ENCODE data around the gene SHISA2.
A peak's percentile ranks its signal among the peaks of the same experiment; 100 is the strongest.

The SHISA2 gene

DNA sequence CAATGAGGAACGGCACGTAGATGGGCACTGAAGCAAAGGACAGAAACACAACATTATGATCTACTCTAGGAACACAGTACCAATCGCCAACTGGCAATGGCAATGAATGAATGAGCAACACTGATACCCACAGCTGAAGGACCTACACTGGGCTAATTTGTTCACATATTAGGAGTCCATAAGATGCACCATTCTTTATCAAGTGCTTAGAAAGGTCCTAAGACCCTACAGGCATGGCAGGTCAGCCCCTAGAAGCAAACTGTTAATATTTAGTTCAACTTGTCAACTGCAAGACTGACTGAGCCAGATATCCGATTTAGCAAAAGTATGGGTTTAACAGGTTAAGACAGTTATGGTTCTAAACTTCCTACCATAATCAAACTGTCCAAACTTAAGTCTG lies 4.8 kb downstream of the SHISA2 start:
- DNase-seq = no peak

DNA sequence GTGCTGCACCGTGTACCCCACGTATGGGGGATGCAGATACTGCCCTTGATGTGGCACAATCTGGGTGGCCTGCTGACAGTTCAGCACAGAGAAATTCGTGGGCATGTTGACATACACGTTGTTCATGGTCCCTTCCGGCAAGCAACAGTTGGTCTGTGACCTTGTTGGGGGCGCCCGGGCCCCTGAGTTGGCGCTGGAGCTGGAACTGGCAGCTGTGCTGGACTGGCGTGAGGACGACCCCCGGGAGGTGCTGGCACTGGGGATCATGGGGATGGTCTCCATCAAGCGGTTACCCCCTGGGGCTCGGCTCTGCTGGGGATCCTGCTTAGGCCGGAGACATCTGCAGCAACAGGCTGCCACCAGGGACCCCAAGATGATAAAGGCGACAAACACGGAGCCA lies 5.2 kb downstream of the SHISA2 start:
- DNase-seq = no peak

DNA sequence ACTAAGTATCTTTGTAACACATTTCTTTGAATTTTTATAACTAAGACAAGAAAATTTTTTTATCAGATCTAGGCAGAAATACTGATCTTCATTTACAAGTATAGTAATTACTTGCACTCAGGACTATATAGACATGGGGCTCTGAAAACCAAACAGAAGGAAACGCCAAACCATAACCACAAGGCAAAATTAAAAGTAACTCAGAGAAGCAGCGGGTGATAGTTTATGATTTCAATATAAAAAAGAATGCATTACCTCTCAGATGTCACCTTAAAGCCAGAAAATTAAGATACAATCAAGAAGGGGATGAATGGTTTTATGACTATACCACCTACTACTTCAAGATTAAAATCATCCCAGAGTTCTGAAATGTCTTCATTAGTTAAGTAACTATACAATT lies 6.7 kb downstream of the SHISA2 start:
- DNase-seq = no peak

DNA sequence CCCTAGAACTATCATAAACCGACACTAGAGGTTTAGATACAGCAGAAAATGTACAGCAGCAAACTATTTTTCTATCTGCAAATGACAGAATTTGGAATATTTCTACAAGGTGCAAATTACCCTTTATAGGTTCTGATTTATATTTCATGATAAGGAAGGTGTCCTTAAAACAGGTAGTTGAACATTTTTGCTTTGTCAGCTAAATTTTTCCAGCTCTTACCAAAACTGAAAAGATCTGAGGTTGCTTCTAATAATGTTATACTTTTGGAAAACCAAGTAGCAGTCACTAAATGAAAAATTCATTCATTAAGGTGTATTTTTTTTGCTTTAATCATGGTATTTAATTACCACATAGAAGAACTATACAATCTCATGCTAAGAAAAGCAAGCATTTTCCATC lies 9.0 kb downstream of the SHISA2 start:
- no peak for DNase-seq

DNA sequence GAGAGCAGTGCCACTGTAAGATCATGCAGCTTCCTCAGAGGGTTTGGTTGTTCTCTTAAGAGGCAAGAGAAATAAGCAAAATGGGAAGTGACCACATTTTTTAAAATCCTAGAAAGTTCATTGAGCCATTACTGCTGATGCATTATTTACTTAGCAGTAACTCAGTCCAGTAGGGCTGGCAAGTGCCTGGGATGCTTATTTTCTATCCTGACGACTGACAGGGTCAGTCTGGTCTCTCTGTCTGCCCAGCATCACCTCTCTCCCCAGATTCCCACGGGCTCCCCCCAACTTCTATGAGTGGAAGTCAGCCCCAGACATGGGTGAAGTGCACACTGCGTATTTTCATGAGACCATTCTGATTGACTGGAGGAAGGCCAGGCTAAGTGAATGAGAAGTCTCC lies 10.4 kb downstream of the SHISA2 start:
- no peak for DNase-seq

DNA sequence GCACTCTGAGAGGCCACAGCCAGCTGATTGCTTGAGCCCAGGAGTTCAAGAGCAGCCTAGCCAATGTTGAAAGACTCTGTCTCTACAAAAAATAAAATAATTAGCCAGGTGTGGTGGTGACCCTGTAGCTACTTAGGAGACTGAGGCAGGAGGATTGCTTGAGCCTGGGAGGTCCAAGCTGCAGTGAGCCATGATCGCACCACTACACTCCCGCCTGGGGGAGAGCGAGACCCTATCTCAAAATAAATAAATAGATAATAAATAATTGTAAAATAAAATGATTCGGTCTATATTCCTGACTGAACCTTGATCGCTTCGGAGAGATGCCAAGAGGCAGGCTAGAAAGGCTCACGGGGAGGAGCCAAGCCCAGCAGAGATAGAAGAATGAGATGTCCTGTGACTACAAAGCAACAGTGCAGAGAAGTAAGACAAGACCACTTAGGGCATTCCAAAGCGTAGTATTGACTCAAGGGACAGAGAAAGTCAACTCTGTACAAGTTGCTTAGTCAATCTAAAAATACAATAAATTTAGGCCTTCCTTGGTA lies 12.8 kb downstream of the SHISA2 start:
- no peak for DNase-seq

DNA sequence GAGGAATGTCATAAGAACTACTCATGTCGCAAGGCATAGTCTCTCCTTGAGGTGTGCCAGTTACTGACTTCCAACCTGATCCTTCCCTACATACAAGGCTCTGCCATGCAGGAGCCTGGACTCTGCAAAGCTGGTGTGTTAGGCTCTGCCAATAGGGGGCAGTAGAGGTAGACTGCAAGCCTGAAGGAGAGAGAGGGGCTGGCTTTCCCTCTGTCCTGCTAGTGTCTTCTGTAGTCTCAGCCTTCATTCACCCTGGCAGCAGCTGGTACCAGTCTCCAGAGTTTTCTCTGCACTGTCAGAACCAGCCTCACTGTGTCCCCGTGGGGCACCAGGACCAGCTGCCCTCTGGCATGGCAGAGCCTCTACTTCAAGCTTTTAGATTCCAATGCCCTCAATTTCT lies 14.5 kb downstream of the SHISA2 start:
- DNase-seq = no peak

DNA sequence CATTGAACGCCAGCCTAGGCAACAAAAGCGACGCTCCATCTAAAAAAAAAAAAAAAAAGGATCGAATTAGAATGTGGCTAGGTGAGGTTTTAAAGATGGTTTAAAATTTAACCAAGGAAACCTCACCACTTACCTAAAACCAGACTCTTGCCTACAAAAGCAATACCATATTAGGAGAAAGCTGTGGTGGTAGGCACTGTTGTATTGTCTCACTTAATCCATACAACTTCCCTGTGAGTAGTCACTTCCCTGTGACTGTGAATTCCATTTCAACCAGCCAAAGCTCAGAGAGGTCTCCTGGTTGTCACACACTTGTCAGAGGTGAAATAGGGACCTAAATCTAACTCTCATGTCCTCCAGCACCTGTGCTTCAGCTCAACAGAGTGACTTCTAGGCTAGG lies 15.4 kb downstream of the SHISA2 start:
- no peak for DNase-seq

DNA sequence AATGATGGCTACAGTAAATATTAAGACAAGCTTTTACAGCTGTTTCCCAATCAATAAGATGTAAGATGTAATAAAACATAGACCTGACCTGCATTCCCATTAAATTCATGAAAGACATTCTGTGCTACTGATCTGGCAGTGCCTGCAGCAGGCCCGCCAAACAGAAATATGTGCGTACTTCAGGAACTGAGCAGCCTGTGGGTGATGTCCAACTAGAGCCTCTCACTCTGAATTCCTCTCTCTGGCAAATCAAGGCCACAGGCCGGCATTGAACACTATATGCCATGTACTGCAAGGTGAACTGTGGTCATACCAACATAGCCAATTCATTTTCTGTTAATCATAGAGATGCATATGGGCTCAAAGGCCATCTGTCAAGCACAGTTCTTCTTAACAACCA lies 17.8 kb downstream of the SHISA2 start:
- DNase-seq = no peak

DNA sequence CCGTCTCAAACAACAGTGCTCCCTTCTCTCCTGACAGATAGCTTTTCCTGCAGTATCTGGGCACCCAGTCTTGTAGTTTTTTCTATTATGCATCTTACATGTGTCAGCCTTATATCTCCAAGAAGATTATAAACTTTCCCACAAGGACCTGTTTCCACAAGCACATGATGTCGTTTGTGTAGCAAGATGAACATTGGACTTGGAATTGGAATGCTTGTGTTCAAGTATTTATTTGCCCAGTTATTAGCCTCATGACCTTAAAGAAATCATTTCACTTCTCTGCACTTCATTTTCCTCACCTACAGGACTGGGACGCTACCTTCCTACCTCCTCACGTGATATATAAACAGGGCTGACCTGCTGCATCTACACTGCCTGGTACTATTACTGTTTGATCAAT lies 21.5 kb downstream of the SHISA2 start:
- DNase-seq = no peak

DNA sequence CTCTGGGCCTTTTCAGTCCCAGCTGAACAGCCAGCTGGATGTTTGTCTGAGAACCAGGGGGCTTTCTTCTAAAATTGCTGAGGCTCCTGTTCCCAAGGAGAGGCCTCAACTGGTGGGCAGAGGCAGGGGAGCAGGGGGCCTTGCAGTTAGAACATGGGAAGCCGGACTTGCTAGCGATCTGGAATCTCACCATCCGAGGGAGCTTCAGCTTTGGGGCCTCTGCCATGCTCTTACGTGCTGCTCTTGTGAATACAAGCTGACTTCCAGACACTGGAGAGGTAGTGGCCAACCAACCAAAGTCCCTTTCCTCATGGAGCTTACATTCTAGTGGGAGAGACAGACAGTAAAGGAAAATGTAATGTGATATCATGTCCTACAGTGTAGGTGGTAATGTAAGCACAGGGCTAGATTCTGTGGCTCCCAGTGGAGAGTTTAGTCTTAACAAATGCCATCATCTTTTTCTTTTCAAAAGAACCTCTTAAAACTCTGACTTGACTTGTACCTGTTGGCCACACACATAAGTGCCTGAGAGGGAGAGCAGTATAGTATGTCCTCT lies 22.2 kb downstream of the SHISA2 start:
- DNase-seq = no peak

DNA sequence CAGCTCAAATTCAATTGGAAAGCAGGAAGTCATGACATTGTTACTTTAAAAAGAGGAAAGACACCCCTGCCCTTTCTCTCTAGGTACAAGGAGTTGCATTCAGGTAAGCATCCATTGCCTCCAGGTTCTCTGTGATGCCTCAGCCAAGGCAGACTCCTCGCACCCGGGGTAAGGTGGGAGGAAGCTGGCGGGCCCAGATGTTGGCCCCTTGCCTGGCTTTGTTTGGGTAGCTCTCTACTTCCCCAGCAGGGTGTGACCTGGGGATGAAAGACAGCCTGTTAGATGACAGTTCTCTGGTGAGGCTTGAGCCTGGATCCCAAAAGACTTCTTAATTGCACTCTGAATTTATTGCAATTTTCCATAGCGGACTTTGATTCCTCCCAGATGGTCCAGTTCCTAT lies 25.6 kb downstream of the SHISA2 start:
- DNase-seq = no peak

DNA sequence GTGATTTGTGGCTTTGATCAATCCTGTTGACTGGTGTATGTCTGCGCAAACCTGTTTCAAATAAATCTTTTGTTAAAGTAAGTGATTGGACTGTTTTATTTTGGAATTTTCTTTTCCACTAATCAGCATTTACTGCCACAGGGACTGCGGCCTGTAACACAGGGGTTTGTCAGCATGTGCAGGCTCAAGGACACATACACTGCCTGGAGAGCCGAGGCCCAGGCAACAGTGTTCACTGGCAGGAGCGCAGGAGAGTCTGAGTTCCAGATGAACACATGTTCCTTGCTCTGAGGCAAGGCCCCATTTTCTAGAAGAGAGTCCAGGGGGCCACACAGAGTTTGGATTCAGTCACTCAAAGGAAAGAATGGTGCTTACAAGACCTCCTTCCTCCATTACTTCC lies 26.0 kb downstream of the SHISA2 start:
- DNase-seq = no peak

DNA sequence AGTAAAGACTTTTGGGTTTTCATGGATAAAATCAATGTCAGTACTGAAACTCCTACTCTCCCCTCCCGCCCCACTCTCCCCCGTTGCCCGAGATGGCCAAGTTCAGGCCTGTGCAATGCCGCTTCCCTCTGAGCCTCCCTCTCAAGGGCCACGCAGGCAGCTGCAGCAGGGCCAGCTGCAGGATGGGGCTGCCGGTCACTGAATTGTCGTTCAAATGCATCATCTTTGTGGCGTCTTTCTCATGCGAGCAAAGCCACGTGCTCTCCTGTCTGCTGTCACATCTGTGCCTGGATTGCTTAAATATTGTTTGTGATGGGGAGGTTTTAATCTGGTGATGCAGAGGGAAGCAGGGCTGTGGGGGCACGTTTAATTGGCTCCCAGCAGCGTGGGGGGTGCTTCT lies 26.6 kb downstream of the SHISA2 start:
- DNase-seq = peak; percentile 45

DNA sequence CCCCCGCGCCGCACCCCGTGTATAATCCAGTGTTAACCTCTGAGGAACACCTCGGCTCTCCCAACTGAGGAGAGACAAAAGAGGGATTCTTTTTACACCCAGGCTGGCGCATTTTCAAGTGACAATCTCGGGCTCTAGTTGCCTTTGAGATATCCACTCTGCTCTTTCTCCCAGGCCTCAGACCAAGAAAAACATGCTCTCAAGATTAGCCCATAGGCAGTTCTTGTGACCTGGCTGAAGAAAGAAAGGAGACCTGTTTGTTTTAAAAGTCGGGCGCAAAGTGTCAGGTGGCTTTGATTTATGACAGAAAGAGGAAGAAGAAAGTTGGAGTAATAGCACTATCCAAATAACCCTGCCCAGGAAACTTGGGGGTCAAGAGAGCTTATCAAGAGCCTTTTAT lies 27.3 kb downstream of the SHISA2 start:
- no peak for DNase-seq

DNA sequence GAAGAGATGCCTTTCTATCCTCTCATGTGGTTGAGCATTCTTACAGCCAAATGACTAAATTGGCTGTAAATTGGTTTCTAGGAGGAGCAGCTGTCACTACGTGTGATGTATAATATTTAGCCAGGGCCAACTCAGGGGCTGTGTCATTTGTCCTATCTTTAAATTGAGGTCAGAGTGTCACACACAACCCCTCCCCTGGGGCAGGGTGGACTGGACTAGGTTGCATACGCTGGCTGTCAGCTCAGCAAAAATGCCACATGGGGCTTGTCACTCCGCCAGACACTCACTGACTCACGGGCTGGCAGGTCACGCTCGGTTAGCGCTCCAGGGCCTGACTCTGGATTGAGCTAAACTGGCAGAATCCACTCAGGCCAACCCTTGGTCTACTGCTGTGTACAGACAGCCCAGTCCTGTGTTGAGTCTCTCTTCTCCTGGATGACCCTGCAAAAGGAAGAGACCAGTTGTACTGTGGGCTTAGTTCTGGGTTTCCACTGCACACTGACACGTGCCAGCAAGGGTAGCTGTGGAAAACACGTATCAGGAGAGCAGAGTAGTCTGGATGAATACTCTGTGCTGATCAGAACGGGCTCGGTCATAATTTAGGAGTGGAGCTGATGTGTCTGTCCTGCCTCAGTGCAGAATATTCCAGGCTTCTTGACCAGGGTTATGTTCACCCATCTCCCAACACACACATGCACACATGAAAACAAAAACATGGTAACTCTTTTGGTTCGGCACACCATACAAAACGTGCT lies 29.1 kb downstream of the SHISA2 start:
- peak; percentile 80 for DNase-seq

DNA sequence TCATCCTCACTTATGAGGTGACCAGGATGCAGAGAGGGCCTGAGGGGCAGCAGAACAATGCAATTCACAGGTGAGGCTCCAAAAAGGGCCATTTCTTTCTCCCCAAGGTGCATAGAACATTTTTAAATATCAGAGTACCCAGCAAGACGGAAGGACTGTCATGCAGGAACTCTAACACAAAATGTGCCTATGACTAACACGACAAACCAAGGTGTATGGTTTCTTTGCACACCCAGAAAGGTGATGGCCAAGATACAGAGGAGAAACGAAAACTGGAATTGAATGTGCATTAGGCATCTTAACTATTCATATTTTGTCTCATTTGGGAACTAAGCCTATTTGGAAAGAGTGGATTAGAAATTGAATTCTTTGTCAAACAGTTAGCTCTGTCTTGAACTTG lies 29.9 kb downstream of the SHISA2 start:
- no peak for DNase-seq

DNA sequence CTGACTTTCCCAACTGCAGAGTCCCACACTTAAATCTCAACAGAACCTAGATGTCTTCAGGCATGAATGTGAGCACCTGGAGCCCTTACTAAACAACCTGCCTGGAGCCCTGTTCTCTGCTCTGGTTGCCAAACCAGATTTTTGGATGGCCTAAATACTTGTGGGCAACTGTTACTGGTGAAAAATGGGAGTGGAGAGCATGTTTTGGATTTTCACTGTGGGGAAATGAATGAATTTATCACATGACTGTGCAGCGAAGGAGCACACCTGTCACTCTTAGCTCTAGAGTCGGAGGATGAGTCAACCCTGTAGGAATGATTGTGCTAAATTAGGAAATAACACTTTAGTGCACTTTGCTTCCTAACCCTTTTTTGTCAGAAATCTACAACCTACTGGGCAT lies 30.3 kb downstream of the SHISA2 start:
- DNase-seq = no peak

DNA sequence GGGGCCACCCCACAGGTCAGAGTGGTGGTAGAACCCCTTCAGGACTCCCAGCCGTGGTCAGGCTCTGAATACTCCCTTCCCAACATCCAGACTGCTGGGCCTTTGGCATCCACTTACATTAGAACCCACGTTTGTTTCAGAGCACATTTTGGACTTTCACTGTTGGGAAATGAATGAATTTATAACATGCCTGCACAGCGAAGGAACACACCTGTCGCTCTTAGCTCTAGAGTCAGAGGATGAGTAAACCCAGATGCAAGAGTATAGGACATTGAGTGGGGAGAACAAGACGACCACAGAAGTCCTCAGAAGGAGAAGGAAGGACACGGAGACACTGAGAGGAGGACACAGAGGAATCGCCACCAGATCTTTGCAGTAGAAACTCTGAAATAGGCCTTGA lies 30.9 kb downstream of the SHISA2 start:
- no peak for DNase-seq

DNA sequence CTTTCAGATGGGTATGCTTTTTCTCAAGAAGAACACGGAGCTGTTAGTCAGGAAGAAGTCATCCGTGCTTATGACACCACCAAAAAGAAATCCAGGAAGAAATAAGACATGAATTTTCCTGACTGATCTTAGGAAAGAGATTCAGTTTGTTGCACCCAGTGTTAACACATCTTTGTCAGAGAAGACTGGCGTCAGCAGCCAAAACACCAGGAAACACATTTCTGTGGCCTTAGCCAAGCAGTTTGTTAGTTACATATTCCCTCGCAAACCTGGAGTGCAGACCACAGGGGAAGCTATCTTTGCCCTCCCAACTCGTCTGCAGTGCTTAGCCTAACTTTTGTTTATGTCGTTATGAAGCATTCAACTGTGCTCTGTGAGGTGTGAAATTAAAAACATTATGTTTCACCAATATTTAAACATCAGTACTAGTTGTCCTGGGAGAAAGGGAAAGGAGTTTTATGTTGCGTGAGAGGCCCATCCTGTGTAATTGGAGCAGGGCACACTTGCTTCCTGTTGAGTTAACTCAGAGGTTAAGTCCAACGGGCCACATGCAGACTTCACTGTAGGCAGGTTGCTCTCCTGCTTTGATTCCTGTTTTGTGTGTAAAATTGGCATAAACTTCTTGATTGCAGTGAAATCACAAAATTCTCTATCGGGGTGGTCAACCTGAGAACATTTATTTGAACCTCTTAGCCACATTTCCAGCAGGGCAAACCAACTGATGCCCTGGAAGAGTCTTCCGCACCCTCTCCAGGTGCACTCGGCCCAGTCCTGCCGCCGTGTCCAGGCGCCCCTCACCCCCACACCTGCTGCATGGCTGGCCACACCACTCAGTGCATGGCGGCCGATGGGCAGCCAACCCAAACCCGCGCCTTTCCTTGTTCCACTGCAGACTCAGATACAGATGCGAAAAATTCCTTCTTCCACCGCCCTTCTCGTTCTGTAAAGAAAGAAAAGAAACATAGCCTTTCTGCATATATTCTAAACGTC lies 31.6 kb downstream of the SHISA2 start:
- DNase-seq = no peak

DNA sequence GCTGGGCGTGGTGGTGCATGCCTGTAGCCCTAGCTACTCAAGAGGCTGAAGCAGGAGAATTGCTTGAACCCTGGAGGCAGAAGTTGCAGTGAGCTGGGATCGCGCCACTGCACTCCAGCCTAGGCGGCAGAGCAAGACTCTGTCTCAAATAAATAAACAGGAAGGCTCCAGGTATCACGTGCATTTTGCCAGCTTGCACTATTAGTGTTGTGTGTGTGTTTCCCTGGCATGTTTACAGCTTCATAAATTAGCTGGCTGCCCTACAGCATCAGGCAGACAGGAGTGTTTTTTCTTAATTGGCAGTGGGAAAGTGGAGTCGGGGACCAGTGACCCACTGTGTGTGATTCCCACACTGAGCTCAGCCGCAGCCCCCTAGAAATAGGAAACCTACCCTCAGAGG lies 32.6 kb downstream of the SHISA2 start:
- DNase-seq = no peak

DNA sequence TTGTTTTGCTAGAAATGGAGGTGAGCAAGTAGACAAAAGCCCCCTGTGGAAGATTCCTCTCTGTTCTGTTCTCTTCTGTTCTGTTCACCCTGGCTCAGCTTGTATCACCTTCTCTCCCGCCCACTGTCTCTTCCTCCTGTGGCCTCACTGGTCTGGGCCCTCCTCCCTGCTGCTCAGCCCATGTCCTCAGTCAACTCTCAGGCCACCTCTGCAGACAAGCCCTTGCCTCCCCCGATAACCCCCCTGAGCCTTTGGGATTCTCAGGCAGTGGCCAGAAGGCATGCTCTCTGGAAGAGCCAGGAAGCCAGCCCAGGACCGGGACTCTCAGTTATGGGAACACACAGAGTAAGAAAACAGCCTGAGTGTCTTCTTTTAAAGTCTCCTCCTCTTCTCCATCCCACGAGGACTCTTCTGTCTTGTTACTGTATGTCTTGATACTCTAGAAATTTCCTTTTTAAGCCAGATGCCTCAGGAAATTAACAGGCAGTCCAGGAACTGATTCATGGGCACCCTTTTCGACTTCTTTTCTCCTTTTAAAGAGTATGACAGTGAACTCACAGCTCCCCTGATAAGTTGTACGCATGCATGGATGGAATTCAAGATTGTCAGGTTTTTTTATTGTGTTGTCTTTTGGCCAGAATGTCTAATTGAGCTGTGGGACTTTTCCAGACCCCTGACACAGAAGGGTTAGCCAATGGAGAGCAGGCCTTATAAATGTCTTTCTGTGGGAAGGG lies 33.7 kb downstream of the SHISA2 start:
- DNase-seq = no peak
